SH-SY5Y (cell line): Measurements from ENCODE around the gene NR4A2.

Experiments used
- GATA2 ChIP-seq: IDR thresholded peaks from 2 replicates; pipeline ENCODE4 v1.6.1; 2011; ENCODE audit warnings: mild to moderate bottlenecking, low read depth, low read length
- GATA3 ChIP-seq: IDR thresholded peaks from 2 replicates; pipeline ENCODE4 v1.6.1; 2011; ENCODE audit warnings: low read depth, mild to moderate bottlenecking, low read length, moderate library complexity

- TF ChIP-seq GATA2 (no peak), GATA3 (no peak)
These were observed 27.4 kb downstream of the NR4A2 start for GRCh38 chr2:156305121-156305520.
